H1 (cell line): ENCODE results near the gene KIZ.

ENCODE experiments used
- BRCA1 ChIP-seq: IDR thresholded peaks from 2 replicates; pipeline ENCODE4 v1.6.1; 2012; ENCODE audit warnings: low read depth, low read length, improper control_type of control experiment
- CHD2 ChIP-seq: IDR thresholded peaks from 2 replicates; pipeline ENCODE4 v1.6.1; 2012; ENCODE audit warnings: low read length, improper control_type of control experiment
- CREB1 ChIP-seq: IDR thresholded peaks from 2 replicates; pipeline ENCODE4 v1.6.1; 2012; ENCODE audit warnings: inconsistent platforms
- MAX ChIP-seq: IDR thresholded peaks from 2 replicates; pipeline ENCODE4 v1.6.1; 2012; ENCODE audit warnings: inconsistent platforms
- POLR2A ChIP-seq, 2 experiments: IDR thresholded peaks; 1 replicate in 1 of 2; 2 replicates in 1 of 2; pipeline ENCODE4 v1.6.1; 2011; ENCODE audit warnings: low read depth in 2 of 2, low read length in 2 of 2, mild to moderate bottlenecking in 2 of 2; ENCODE audit errors: control extremely low read depth in 1 of 2
- TF ChIP-seq, protein P1 (sequence below): IDR thresholded peaks from 2 replicates; pipeline ENCODE4 v1.6.1; 2012; ENCODE audit warnings: low read length, inconsistent platforms

DNA sequence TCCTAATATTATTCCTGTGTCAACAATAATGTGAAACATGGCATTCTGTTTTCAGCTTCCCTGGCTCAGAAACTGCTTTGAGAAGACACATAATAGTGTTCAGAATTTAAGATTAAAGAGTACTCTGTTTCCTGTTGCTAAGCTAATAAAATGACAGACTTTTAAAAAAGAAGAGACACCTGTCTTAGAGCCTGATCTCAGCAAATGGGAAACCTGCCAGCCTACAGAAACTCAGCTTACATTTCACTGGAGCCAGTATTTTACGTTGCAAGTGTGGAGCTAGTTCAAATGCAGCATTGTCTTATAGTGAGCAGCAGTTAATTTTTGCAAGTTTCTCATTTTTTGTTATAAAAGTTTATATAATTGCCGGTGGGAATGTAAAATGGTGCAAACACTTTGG is 28.8 kb downstream of the KIZ start:
- TF ChIP-seq MAX, result no peak
- no peak for TF ChIP-seq BRCA1
- TF ChIP-seq, protein P1, sequence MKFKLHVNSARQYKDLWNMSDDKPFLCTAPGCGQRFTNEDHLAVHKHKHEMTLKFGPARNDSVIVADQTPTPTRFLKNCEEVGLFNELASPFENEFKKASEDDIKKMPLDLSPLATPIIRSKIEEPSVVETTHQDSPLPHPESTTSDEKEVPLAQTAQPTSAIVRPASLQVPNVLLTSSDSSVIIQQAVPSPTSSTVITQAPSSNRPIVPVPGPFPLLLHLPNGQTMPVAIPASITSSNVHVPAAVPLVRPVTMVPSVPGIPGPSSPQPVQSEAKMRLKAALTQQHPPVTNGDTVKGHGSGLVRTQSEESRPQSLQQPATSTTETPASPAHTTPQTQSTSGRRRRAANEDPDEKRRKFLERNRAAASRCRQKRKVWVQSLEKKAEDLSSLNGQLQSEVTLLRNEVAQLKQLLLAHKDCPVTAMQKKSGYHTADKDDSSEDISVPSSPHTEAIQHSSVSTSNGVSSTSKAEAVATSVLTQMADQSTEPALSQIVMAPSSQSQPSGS, result no peak
- no peak for TF ChIP-seq CHD2
- TF ChIP-seq CREB1, result no peak
- TF ChIP-seq POLR2A (IDR thresholded peaks at IDR 0.05; ENCODE audit: control extremely low read depth in 1 of 2, low read depth in 2 of 2, low read length in 2 of 2), result no peak
